ENCODE measurements around the gene UBXN11.

The UBXN11 gene, protein sequence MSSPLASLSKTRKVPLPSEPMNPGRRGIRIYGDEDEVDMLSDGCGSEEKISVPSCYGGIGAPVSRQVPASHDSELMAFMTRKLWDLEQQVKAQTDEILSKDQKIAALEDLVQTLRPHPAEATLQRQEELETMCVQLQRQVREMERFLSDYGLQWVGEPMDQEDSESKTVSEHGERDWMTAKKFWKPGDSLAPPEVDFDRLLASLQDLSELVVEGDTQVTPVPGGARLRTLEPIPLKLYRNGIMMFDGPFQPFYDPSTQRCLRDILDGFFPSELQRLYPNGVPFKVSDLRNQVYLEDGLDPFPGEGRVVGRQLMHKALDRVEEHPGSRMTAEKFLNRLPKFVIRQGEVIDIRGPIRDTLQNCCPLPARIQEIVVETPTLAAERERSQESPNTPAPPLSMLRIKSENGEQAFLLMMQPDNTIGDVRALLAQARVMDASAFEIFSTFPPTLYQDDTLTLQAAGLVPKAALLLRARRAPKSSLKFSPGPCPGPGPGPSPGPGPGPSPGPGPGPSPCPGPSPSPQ

DNA sequence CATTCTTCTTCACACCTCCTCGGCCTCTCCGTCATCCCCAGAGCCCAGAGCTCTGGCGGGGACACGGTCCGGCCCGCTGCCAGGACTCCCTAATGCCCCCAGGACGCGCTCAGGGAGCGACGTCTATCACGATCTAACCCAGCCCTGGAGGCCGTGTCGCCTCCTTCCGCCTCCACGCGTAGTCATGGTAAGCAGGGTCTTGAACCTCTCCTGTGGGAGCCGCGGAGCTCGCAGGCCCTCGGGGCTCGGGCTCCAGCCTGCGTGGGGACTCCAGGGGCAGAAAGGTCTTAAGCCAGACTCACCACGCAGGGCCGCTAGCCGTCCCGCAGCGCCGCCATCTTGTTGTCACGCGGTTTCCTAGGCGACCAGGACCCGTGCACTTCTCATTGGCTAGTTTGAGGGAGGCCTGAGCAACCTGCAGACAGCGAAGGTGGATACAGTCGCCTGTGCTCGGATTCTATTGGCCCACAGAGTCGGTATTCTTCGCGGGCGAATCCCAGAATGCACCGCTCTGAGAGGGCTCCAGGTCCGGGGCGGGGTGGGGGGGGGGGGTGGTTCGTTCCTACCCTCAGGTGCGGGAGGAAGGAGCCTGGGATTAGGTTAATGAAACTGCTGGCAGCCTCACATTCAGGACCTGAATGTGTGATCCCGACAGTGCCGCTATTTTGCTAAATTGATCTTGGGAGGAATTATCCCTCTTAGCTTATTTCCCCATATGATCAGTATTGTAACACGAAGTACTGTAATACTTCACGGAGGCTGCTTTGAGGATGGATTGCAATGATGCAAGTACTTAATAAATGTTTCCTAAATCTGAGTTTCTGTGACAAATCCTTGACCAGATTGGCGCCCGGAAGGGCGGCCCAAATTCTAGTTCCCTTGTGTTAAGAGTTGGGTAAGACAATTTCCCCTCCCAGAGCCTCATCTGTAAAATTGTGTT lies at the start of gene UBXN11:
TSS of gene UBXN11 (minus strand) at position 347 of the 940 bp plus-strand sequence. CDS start 3,753 bp downstream, outside the sequence.
- DNase-seq (ENCODE audit: low spot score): peak; percentile 96

DNA sequence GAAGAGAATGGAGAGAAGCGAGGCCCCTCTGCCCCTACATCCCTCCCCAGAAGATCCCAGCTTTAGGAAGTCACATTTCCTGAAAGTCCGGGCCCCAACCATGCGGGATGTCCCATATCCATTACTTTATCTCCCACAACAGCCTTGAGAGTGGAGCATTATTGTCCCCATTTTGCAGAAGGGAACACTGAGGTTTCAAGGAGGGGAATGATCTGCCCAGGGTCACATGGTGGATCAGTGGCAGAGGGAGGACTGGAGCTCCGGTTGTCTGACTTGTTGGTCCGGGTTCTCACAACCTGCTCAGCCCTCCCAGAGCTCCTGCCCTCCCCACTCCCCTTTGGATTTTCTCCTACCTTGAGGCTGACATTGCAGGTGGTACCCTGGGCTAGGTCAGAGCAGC lies 49.7 kb upstream of the UBXN11 start:
- DNase-seq (ENCODE audit: low spot score): no peak

DNA sequence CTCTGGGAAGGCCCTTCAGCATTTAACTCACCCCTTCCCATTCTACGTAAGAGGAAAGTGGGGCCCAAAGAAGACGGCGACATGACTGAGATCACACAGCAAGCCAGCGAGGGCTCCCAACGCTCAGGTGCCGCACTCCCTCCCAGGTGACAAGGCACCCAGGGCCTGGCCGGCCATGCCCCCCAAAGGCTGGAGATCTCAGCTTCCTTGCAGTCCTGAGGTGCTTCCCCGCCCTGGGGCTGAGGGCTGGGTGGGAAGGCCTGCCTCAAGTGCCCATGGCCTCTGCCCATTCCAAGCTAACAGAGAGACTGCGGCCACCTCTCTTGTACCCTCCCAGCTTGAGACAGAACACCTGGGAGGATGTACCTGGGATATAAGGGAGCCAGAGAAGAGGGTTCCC lies 48.5 kb upstream of the UBXN11 start:
- no peak for DNase-seq (ENCODE audit: low spot score)

DNA sequence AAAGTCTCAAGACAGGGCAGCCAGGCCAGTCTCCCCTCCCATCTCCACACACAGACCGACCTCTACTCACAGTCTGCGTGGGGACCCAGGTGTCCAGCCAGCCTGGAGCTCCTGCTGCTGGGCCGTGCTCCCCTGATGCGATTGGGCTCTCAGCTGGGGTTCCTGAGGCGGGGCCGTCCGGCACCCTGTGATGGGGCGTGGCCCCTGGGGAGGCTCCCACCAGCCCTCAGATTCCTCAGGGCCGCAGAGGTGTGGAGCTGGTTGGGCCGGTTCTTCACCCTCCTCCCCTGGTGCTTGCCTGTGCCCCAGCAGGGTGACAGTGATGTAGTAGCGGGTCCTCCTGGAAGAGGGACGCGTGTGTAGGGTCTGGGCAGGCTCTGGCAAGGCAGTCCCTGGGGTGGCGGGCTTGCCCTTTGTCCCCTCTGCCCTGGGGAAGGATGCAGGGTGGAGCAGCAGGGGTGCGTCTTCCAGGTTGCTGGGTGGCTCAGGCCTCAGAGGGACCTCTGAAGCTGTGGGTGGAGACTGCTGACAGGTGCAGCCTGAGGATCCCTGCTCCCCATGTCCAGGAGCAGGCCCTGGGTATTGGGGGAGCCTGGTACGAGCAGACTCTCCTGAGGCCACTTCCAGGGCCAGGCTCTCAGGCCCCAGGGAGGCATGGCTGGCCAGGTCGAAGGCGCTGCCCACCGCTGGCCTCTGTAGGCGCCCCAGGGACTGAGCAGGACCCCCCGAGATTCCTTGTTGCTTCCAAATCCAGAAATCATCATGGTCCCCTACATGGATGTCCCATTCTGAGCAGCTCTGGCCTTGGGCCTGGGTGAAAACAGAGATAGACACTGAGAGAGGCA lies 47.8 kb upstream of the UBXN11 start, which contains the start of gene CRYBG2:
TSS of gene CRYBG2 (minus strand) at position 155 of the 845 bp plus-strand sequence. CDS start 7,473 bp downstream, outside the sequence.
- DNase-seq (ENCODE audit: low spot score): no peak

DNA sequence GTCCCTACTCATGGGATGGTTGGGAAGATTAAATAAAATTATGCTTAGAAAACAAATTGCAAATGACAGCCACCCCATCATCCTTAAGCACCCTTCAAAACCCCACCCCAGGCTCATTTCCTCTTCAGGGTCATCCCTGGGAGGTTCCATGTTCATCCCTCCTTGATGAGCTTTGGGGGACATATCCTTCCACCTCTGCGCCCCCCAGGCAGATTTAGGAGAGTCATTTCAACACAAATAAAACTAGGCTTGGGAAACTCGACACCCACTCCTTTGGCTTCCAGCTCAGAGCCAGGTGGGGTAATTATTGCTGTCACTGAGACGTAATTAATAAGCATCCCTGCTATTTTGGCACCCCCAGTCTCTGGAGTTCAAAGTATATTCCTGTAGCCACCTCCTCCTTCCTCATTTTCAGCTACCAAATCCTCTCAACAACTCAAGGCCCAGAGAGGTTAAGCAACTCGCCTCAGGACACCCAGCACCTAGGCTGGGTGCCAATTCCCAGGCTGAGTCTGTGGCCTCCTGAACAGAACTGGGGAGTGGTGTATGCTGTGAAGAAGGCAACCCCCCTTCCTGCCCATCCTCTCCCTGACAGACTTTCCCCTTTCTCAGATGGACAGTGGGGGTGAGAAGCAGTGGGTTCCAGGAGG lies 46.9 kb upstream of the UBXN11 start:
- no peak for DNase-seq (ENCODE audit: low spot score)

DNA sequence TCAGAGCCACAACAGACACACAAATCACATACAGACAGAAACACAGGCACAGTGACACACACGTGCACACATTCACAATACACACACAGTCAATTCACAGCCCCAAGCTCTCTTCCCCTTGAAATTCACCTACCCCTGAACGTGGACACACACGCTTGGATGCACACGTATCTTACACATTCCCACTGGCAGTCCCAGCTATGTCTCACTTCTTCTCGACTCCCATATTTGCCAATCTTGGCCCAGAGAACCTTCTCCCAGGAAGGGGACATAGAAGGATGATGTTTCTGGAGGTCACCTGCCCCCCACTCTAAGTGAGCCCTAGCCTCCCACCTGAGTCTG lies 45.9 kb upstream of the UBXN11 start:
- DNase-seq (ENCODE audit: low spot score): no peak

DNA sequence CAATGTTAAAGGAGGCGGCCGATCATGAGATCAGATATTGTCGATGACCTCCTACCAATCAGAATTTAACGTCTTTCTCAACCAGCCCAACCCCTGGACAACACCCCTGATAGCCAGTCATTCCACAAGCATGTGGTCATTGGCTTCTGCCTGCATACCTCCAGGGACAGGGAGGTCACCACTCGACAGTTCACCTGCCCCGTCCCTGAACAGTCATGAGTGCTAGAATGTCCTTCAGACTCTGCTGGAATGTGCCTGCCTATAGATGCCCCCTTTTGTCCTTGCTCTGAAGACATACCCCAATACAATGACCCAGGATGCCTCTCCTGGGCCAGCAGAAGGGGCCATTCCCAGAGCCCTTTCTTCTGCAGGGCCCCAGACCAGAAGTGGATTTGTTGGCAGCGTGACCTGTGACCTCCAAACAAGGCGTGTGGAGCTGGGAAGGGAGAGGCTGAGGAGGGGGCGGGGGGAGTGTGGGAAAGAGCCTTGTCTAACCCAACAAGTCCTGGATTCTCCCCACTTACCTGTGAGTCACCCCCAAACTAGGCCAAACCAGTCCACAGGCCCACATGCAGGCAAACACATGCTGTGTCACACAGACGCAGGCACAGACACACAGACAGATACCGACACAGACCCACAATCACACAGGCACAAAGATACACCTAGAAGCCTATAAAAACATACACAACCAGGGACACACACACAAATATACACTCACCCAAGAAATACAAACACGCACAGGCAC lies 45.3 kb upstream of the UBXN11 start:
- peak; percentile 86 for DNase-seq (ENCODE audit: low spot score)

DNA sequence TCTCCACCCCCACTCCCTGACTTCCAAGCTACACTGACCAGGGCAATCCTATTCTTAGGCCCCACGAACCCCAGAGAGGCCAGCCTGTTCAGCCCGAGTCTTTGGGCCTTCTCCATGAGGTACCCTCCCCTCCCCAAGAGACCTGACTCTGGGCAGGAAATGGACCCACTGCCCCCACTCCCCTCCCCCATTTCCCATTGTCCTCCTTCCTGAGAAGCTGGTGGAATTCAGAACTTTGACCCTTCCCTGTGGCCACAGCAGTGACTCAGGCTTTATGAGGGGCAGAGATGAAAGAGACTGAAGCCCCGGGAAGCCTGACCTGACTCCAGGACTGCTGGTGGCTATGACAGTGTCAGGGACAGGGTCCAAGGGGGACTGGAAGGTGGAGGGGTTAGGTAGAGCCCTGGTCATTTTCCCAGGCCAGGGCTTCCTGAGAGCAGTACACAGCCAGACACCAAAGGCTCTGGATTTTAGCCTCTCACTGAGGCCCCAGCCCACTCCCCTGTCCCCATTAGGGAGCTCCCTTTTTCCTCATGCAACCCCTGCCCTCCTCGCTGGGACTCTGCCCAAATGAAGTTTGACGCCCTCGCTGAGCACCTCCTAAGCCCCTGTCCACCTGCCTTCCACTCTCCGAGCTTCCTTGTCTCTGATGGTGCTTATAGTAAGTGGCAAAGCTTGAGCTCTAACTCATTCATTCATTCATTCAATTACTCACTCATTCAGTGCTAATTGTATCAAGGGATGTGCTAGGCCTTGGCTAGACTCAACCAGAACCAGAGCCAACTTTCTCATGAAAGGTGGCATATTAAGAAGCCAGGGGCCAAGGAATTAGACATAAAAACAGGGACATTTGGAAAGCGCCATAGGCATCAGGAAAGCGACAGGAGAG lies 44.5 kb upstream of the UBXN11 start:
- DNase-seq (ENCODE audit: low spot score): peak; percentile 72

DNA sequence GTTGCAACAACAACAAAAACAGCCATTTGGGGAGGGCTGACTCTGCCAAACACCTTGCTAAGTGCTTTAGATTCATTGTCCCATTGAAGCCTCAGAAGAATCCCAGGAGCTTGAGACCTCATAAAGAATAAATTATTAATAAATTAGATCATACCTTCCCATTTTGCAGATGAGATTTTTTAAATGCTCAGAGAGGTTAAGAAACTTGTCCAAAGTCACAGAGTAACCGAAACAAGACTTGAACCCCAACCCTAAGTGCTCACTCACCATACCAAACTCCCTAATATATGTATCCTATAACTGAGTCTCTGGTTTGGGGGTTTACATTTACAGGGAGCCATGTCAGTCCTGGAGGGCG lies 43.9 kb upstream of the UBXN11 start:
- DNase-seq (ENCODE audit: low spot score): no peak

DNA sequence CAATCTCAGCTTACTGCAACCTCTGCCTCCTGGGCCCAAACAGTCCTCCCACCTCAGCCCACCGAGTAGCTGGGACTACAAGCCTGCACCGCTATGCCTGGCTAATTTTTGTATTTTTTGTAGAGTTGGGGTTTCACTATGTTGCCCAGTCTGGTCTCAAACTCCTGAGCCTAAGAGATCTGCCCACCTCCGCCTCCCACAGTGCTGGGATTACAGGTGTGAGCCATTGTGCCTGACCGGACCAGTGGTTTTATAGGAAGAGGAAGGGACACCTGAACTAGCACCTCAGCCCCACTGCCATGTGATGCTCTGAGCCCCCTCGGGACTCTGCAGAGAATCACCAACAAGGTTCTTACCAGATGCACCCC lies 43.4 kb upstream of the UBXN11 start:
- no peak for DNase-seq (ENCODE audit: low spot score)

DNA sequence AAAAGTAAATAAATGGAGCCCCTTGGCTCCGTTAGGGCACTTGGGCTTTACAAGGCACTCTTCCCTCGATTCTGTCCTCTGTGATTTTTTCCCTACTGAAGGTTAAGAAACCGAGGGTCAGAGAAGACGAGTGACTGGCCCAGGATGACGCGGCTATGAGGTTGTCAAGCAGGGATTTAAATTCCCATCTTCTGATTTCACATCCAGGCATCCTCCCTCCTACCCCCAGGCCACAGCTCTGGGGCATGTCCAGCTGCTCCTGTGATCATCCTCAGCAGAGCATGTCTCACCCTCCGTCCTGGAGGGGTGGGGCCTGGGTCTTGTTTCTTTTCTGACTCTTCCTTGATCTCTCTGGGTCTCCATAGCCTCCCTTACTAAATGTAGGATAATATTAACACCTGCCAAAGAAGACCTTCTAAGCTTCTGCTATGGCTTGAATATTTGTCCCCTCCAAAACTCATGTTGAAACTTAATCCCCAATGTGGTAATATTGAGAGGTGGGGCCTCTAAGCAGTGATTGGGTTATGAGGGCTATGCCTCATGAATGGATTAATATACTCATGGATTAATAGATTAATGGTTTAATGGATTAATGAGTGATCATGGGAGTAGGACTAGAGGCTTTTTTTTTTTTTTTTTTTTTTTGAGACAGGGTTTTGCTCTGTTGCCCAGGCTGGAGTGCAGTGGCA lies 42.9 kb upstream of the UBXN11 start:
- no peak for DNase-seq (ENCODE audit: low spot score)

DNA sequence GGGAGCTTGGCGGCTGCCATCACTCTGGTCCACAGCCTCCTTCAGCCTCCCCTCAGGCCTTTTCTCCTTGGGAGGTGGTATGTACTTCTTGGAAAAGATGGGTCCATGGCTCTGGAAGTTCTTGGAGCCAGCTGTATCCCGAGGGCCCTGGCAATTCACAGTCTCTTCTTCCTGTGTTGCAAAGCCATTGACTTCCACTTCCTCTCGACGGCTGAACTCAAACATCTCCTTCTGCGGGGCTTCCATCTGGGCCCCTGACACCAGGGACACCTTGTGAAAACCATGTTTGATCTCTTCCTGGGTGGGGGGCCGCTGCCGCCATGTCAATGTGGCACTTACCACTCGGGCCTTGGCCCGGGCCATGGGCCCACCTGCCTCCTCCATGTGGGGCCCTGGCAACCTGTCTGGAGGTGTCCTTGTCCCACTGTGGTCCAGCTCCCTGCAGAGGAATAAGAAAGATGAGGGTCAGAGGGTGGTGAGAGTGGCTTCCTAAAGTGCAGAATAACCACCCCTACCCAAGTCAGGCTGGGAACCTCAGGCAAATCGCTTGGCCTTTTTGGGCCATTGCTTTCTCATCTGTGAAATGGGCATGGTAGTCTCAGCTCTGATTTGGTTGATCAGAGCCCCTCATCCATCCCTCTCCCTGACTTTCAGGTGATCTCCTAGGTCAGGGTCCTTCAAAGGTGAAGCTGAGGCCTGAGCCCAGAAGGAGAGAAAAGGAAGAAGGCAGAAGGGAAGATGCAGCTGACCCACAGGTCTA lies 40.0 kb upstream of the UBXN11 start:
- DNase-seq (ENCODE audit: low spot score): no peak

DNA sequence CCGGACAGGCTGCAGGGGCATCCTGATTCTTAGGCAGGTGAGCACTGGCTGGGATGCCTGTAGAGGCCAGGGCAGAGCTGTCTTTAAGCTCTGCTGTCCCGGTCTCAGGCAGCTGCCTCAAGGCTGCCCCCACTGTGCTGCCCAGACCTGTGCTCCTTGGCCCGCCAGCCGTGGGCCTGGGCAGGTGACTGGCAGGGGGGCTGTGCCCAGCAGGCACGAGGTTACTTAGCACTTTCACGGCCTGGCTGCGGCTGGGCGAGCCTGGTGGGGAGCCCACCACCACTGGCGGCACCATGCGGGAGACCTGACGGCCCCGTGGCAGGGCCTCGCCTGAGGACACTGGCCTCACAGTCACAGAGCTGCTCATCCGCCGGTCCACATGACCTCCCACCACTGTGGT lies 39.3 kb upstream of the UBXN11 start:
- DNase-seq (ENCODE audit: low spot score): no peak

DNA sequence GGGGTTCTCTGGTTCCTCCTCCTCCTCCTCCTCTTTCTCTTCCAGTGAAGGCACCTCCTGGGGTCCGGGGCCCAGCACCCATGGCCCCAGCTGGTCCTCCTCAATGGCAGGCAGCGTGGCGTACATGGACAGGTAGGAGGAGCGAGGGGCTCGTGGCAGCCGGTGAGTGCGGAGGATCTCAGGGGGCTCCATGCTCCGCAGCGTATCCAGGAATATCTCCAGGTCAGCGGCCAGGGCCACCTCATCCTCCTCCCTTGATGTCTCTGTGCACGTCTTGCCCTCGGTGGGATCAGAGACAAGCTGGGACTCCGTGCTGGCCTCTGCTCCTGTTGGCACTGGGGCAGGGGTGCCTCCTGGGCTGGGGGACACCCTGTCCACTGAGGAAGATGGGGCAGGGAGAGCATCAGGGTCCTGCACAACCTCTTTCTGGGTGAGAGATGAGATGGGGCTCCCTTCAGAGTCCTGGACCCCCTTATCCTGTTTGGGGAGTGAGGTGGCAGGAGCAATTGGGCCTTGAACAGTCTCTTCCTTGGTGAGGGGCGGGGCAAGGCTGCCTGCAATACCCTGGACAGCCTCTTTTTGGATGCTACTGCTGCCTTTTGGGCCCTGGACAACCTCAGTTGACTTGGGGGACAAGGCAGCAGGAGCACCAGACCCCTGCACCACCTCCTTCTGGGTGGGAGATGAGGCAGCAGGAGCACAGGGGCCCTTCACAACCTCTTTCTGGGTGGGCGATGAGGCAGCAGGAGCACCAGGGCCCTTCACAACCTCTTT lies 37.9 kb upstream of the UBXN11 start:
- DNase-seq (ENCODE audit: low spot score): no peak

DNA sequence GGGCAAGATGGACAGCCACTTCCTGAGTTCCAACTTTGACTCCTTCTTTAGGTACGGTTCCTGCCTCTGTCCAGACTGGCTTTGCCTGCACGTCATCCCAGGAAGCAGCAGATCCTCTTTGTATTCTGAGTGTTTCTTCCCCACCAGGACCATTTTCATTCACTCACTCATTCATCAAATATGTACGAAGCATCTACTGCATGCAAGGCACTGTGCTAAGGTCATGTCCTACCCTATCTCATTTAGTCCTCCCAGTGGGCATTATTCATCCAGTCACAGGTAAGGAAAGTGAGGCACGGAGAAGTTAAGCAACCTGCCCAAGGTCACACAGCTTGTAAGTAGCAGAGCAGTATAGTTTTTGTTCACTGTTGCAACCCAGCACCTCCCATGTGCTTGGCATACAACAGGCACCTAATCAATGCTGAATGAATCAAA lies 33.6 kb upstream of the UBXN11 start:
- no peak for DNase-seq (ENCODE audit: low spot score)

DNA sequence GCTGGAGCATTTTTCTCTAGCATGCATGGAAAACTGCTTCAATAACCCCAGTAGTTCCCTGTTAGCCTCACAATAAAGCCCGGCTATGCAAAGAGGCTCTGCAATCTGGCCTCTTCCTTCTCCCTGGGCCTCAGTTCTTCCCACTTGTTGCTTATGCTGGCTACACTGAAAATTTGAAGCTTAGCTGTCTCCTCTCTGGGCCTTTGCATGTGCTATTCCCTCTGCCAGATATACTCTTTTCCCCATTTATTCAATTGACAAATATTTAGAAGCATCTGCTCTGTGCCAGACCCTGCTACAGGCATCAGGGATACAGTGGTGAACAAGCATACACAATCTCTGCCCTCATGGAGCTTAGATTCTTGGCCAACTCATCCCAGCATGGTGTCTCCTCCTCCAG lies 32.2 kb upstream of the UBXN11 start:
- DNase-seq (ENCODE audit: low spot score): no peak

DNA sequence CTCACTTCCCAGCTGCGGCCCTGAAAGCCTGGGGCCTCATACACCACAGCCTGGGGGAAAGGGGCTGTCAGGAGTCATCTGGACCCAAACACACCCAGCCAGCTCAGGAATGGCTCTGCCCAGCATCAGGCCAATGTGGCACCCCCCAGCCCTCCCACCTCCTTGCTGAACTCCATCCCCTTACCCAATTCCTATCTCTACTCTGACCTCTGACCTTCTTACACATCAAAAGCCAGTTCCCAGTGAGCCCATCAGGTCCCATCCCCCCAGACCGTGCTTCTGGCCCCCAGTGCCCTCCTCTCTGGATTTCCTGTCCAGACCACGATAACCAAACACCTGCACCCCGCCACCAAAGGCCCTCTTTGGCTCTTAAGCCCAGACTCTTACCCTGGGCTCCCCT lies 31.2 kb upstream of the UBXN11 start:
- DNase-seq (ENCODE audit: low spot score): no peak

DNA sequence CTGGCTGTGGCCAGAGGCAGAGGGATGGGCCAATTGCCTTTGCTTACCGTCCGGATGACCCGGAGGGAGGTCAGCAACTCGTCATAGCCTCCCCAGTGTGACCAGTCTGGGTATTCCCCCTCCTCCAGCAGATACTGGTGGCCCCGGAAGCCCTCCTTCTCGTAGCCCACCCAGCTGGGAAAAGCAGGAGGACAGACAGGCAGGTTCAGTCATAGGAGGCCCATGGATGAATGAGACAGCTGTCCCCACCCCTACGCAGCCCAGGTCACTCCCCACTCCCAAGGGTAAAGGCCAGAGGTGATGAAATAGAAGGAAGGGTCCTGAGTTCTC lies 30.7 kb upstream of the UBXN11 start:
- DNase-seq (ENCODE audit: low spot score): no peak

Measured in HuH-7.5 (cell line).